ENCODE measurements around the gene RASGEF1B.

RASGEF1B gene

GRCh38 chr4:81377191-81377590, 94.5 kb downstream of the RASGEF1B start:
- Histone ChIP-seq H3K9me3 (ENCODE audit: control insufficient read depth, low read length) (no peaks in the 10 kb centered on the region), H3K4ac (ENCODE audit: low read depth in 1 of 2, low read length in 2 of 2) (no peak overlapping the region), H3K27ac (ENCODE audit: low read length, poor library complexity, severe bottlenecking) (no peak overlapping the region), H2AFZ (ENCODE audit: low read depth, low read length) (no peak overlapping the region), H3K9ac (ENCODE audit: low read length) (no peak overlapping the region), H3K36me3 (ENCODE audit: control insufficient read depth in 1 of 2, insufficient read depth in 2 of 2, low read depth in 1 of 2, low read length in 2 of 2) (no peaks in the 10 kb centered on the region), H3K4me3 (ENCODE audit: insufficient read depth in 1 of 2, low read depth in 1 of 2, low read length in 2 of 2) (no peak overlapping the region), H3K18ac (ENCODE audit: low read depth in 1 of 2, low read length in 2 of 2) (no peak overlapping the region), H3K27me3 (ENCODE audit: control insufficient read depth in 1 of 2, insufficient read depth in 1 of 2, low read length in 2 of 2) (no peaks in the 10 kb centered on the region), H2BK120ac (ENCODE audit: low read depth, low read length) (no peak overlapping the region), H4K8ac (ENCODE audit: low read length) (no peak overlapping the region), H3K79me1 (replicated peaks; ENCODE audit: low read length, poor library complexity, severe bottlenecking) (no peaks in the 10 kb centered on the region), H3K4me2 (ENCODE audit: low read length, poor library complexity, severe bottlenecking) (no peak overlapping the region), H4K91ac (ENCODE audit: low read length) (no peak overlapping the region), H3K4me1 (ENCODE audit: control insufficient read depth, insufficient read depth, low read depth, low read length) (no peaks in the 10 kb centered on the region), H2BK5ac (ENCODE audit: low read depth, low read length, poor library complexity, severe bottlenecking) (no peak overlapping the region), H2AK5ac (ENCODE audit: low read length, severe bottlenecking) (no peak overlapping the region), H2BK15ac (ENCODE audit: low read depth, poor library complexity, severe bottlenecking) (no peak overlapping the region), H2BK12ac (ENCODE audit: low read length in 2 of 2) (no peak overlapping the region), H3K23ac (ENCODE audit: low read length in 2 of 2) (no peak overlapping the region), H3K14ac (ENCODE audit: low read length in 2 of 2) (no peak overlapping the region)
- WGBS: 20% methylated on average over 1 of the region's 1 CpG
- DNase-seq: no peak

- WGBS: 89% methylated on average over 2 of the region's 2 CpGs
- H2BK15ac ChIP-seq (ENCODE audit: low read depth, poor library complexity, severe bottlenecking): no peak overlapping the region
- H2AK5ac ChIP-seq (ENCODE audit: low read length, severe bottlenecking): no peak overlapping the region
Measured at GRCh38 chr4:81376720-81377119, 95.0 kb downstream of the RASGEF1B start.

More at GRCh38 chr4:81376720-81377119, 95.0 kb downstream of the RASGEF1B start:
- Histone ChIP-seq H4K8ac (ENCODE audit: low read length) (no peak overlapping the region), H3K9me3 (ENCODE audit: control insufficient read depth, low read length) (no peaks in the 10 kb centered on the region), H3K4ac (ENCODE audit: low read depth in 1 of 2, low read length in 2 of 2) (no peak overlapping the region), H2BK5ac (ENCODE audit: low read depth, low read length, poor library complexity, severe bottlenecking) (no peak overlapping the region), H2BK12ac (ENCODE audit: low read length in 2 of 2) (no peak overlapping the region), H3K23ac (ENCODE audit: low read length in 2 of 2) (no peak overlapping the region), H3K9ac (ENCODE audit: low read length) (no peak overlapping the region), H3K4me2 (ENCODE audit: low read length, poor library complexity, severe bottlenecking) (no peak overlapping the region), H4K91ac (ENCODE audit: low read length) (no peak overlapping the region), H3K36me3 (ENCODE audit: control insufficient read depth in 1 of 2, insufficient read depth in 2 of 2, low read depth in 1 of 2, low read length in 2 of 2) (no peaks in the 10 kb centered on the region), H2BK120ac (ENCODE audit: low read depth, low read length) (no peak overlapping the region), H3K27me3 (ENCODE audit: control insufficient read depth in 1 of 2, insufficient read depth in 1 of 2, low read length in 2 of 2) (no peaks in the 10 kb centered on the region), H3K4me1 (ENCODE audit: control insufficient read depth, insufficient read depth, low read depth, low read length) (no peaks in the 10 kb centered on the region), H3K27ac (ENCODE audit: low read length, poor library complexity, severe bottlenecking) (no peak overlapping the region), H2AFZ (ENCODE audit: low read depth, low read length) (no peak overlapping the region), H3K79me1 (replicated peaks; ENCODE audit: low read length, poor library complexity, severe bottlenecking) (no peaks in the 10 kb centered on the region), H3K4me3 (ENCODE audit: insufficient read depth in 1 of 2, low read depth in 1 of 2, low read length in 2 of 2) (no peak overlapping the region), H3K18ac (ENCODE audit: low read depth in 1 of 2, low read length in 2 of 2) (no peak overlapping the region), H3K14ac (ENCODE audit: low read length in 2 of 2) (no peak overlapping the region)
- DNase-seq: no peak
